ENCODE results near the gene MUC22. TPM values are rescaled to one million over a fixed set of nuclear protein-coding genes. Genes with fewer than 3 reads are reported as not detected.
A peak's percentile ranks its signal among the peaks of the same experiment; 100 is the strongest.

The MUC22 gene
- total RNA-seq, 1 donor from 2014 or later: 0.05 TPM

DNA sequence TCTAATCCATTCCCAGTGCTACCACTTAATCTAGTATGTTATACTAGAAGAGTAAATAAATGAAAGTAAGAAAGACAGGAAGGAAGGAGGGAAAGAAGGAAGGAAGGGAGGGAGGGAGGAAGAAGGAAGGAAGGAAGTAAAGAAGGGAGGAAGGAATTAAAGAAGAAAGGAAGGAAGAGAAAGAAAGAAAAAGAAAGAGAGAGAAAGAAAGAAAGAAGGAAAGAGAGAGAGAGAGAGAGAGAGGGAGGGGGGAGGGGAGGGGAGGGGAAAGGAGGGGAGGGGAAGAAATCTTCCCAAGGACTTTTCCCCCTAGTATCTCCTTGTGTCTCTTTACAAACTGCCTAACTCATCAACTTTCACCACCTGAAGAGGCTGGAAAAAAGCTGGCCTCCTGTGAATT is 47.6 kb upstream of the MUC22 start:
- peaks cover 4% of the 10 kb centered on the region for H3K4me1 ChIP-seq (ENCODE audit: insufficient read depth, low read length)
- H3K36me3 ChIP-seq (ENCODE audit: insufficient read depth, low read length): no peaks in the 10 kb centered on the region
- H3K79me2 ChIP-seq (ENCODE audit: insufficient read depth, low read length): no peaks in the 10 kb centered on the region
- no peaks in the 10 kb centered on the region for H3K9me3 ChIP-seq (ENCODE audit: insufficient read depth, low read depth, low read length)
- DNase-seq (ENCODE audit: low read depth) (no peak), FAIRE-seq (no peak)
- H3K27ac Mint-ChIP-seq (ENCODE audit: unreplicated experiment): no peak overlapping the region
- no peak overlapping the region for H3K4me2 ChIP-seq (ENCODE audit: low read length)
- H3K9me3 Mint-ChIP-seq (ENCODE audit: unreplicated experiment): peaks cover 7% of the 10 kb centered on the region
- no peak overlapping the region for H3K27ac ChIP-seq (ENCODE audit: low read depth, low read length)
- TF ChIP-seq, protein P1, sequence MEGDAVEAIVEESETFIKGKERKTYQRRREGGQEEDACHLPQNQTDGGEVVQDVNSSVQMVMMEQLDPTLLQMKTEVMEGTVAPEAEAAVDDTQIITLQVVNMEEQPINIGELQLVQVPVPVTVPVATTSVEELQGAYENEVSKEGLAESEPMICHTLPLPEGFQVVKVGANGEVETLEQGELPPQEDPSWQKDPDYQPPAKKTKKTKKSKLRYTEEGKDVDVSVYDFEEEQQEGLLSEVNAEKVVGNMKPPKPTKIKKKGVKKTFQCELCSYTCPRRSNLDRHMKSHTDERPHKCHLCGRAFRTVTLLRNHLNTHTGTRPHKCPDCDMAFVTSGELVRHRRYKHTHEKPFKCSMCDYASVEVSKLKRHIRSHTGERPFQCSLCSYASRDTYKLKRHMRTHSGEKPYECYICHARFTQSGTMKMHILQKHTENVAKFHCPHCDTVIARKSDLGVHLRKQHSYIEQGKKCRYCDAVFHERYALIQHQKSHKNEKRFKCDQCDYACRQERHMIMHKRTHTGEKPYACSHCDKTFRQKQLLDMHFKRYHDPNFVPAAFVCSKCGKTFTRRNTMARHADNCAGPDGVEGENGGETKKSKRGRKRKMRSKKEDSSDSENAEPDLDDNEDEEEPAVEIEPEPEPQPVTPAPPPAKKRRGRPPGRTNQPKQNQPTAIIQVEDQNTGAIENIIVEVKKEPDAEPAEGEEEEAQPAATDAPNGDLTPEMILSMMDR (IDR thresholded peaks at IDR 0.05; ENCODE audit: insufficient read depth, low read depth, low read length): no peak
- TF ChIP-seq EZH2 (IDR thresholded peaks at IDR 0.05; ENCODE audit: insufficient read depth, low read length): no peak
- peaks cover 2% of the 10 kb centered on the region for H3K27me3 ChIP-seq (ENCODE audit: insufficient read depth, low read length)
- peaks cover 2% of the 10 kb centered on the region for H3K36me3 Mint-ChIP-seq (ENCODE audit: low read depth, unreplicated experiment)
- H3K27me3 Mint-ChIP-seq (ENCODE audit: low read depth, unreplicated experiment): peaks cover 28% of the 10 kb centered on the region
- H3K4me1 Mint-ChIP-seq (ENCODE audit: low read depth, unreplicated experiment): peaks cover 7% of the 10 kb centered on the region
- H3K9ac ChIP-seq (ENCODE audit: low read length): no peak overlapping the region
- no peak overlapping the region for H3K4me3 ChIP-seq (ENCODE audit: insufficient read depth, low read depth, low read length)
- H3K4me3 Mint-ChIP-seq (ENCODE audit: unreplicated experiment): no peak overlapping the region
- no peaks in the 10 kb centered on the region for H4K20me1 ChIP-seq (ENCODE audit: insufficient read depth, low read length)
- H2AFZ ChIP-seq (ENCODE audit: low read depth, low read length): no peak overlapping the region

DNA sequence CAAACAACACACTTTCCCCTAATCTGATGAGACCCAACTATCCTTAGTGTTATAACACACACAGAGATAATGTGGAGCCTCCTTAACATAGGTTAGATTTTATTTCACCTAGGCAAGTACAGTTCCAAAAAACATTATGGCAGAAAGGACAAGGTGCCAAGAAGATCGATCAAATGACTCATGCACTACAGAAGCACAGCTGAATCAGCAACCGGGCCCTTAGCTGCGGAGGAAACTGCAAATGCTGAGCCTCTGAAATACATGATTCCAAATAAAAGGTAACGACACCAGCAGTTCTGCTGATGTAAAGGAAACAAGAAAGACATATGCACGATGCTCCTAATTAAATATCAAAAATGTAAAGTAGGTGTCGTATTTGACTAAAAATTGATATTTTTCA is 46.6 kb upstream of the MUC22 start:
- Histone ChIP-seq H3K79me2 (ENCODE audit: insufficient read depth, low read length) (no peaks in the 10 kb centered on the region), H3K4me1 (ENCODE audit: insufficient read depth, low read length) (peaks cover 4% of the 10 kb centered on the region), H3K36me3 (ENCODE audit: insufficient read depth, low read length) (no peaks in the 10 kb centered on the region), H2AFZ (ENCODE audit: low read depth, low read length) (no peak overlapping the region), H3K9me3 (ENCODE audit: insufficient read depth, low read depth, low read length) (no peaks in the 10 kb centered on the region), H3K27ac (ENCODE audit: low read depth, low read length) (no peak overlapping the region), H4K20me1 (ENCODE audit: insufficient read depth, low read length) (no peaks in the 10 kb centered on the region), H3K4me2 (ENCODE audit: low read length) (no peak overlapping the region), H3K4me3 (ENCODE audit: insufficient read depth, low read depth, low read length) (no peak overlapping the region), H3K9ac (ENCODE audit: low read length) (no peak overlapping the region), H3K27me3 (ENCODE audit: insufficient read depth, low read length) (no peaks in the 10 kb centered on the region)
- TF ChIP-seq, protein P1 (IDR thresholded peaks at IDR 0.05; ENCODE audit: insufficient read depth, low read depth, low read length): no peak
- no peak for TF ChIP-seq EZH2 (IDR thresholded peaks at IDR 0.05; ENCODE audit: insufficient read depth, low read length)
- peak; percentile 69 for DNase-seq (ENCODE audit: low read depth)
- no peak for FAIRE-seq
- H3K4me1 Mint-ChIP-seq (ENCODE audit: low read depth, unreplicated experiment): peaks cover 7% of the 10 kb centered on the region
- H3K9me3 Mint-ChIP-seq (ENCODE audit: unreplicated experiment): peaks cover 7% of the 10 kb centered on the region
- no peak overlapping the region for H3K27ac Mint-ChIP-seq (ENCODE audit: unreplicated experiment)
- H3K4me3 Mint-ChIP-seq (ENCODE audit: unreplicated experiment): no peak overlapping the region
- peaks cover 2% of the 10 kb centered on the region for H3K36me3 Mint-ChIP-seq (ENCODE audit: low read depth, unreplicated experiment)
- H3K27me3 Mint-ChIP-seq (ENCODE audit: low read depth, unreplicated experiment): peaks cover 24% of the 10 kb centered on the region

DNA sequence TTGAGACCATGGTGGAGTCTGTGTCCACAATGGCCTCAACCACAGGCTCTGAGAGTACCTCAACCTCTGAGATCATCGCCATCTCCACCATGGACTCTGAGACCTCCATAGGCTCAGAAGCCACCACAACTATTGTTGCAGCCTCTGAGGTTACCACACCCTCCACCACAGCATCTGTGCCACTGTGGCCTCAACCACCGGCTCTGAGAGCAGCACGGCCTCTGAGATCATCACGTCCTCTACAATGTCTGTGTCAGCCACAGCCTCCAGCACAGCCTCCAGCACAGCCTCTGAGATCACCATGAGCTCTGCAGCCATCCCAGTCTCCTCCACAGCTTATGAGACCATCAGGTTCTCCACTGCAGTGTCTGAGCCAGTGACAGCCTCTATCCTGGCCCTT is 46.2 kb upstream of the MUC22 start:
- H3K4me1 ChIP-seq (ENCODE audit: insufficient read depth, low read length): peaks cover 4% of the 10 kb centered on the region
- no peak overlapping the region for H3K27ac ChIP-seq (ENCODE audit: low read depth, low read length)
- Mint-ChIP-seq H3K9me3 (ENCODE audit: unreplicated experiment) (peaks cover 7% of the 10 kb centered on the region), H3K27me3 (ENCODE audit: low read depth, unreplicated experiment) (peaks cover 24% of the 10 kb centered on the region), H3K27ac (ENCODE audit: unreplicated experiment) (no peak overlapping the region), H3K36me3 (ENCODE audit: low read depth, unreplicated experiment) (peaks cover 2% of the 10 kb centered on the region), H3K4me1 (ENCODE audit: low read depth, unreplicated experiment) (peaks cover 7% of the 10 kb centered on the region), H3K4me3 (ENCODE audit: unreplicated experiment) (no peak overlapping the region)
- no peaks in the 10 kb centered on the region for H3K36me3 ChIP-seq (ENCODE audit: insufficient read depth, low read length)
- no peak overlapping the region for H3K9ac ChIP-seq (ENCODE audit: low read length)
- H3K9me3 ChIP-seq (ENCODE audit: insufficient read depth, low read depth, low read length): no peaks in the 10 kb centered on the region
- H3K4me2 ChIP-seq (ENCODE audit: low read length): no peak overlapping the region
- FAIRE-seq (no peak), DNase-seq (ENCODE audit: low read depth) (peak; percentile 52)
- no peaks in the 10 kb centered on the region for H4K20me1 ChIP-seq (ENCODE audit: insufficient read depth, low read length)
- H3K79me2 ChIP-seq (ENCODE audit: insufficient read depth, low read length): no peaks in the 10 kb centered on the region
- H2AFZ ChIP-seq (ENCODE audit: low read depth, low read length): no peak overlapping the region
- no peak overlapping the region for H3K4me3 ChIP-seq (ENCODE audit: insufficient read depth, low read depth, low read length)
- no peak for TF ChIP-seq EZH2 (IDR thresholded peaks at IDR 0.05; ENCODE audit: insufficient read depth, low read length)
- TF ChIP-seq, protein P1 (IDR thresholded peaks at IDR 0.05; ENCODE audit: insufficient read depth, low read depth, low read length): no peak
- no peaks in the 10 kb centered on the region for H3K27me3 ChIP-seq (ENCODE audit: insufficient read depth, low read length)
